HCT116 (cell line): ENCODE results near the gene ALKBH7. TPM values are rescaled to one million over a fixed set of nuclear protein-coding genes. Genes with fewer than 3 reads are reported as not detected.

Experiments used
- ATAC-seq: fragments of 200-7000 bp; cut with Tn5 transposase; 2 replicates; pipeline ENCODE4 v1.9.1; 2020; ENCODE audit warnings: mild to moderate bottlenecking, moderate library complexity
- BruUV-seq: library from RNA; stranded (reverse); fragments of 400-500 nt; replicated peaks from 2 replicates; lab custom pipeline; 2021; lab: Mats Ljungman, UMichigan
- CTCF ChIA-PET: fragments of 300-600 bp; sonication (Branson Sonifier 250); formaldehyde crosslinking; loops from one replicate; lab custom pipeline; 2021; ENCODE audit warnings: antibody characterized with exemption; lab: Charles Lee
- POLR2A ChIA-PET: fragments of 300-600, 350-600 bp; sonication (Branson Sonifier 250); formaldehyde crosslinking; loops from one replicate; lab custom pipeline; 2021; ENCODE audit warnings: antibody characterized with exemption; lab: Charles Lee
- RAD21 ChIA-PET, 2 experiments: fragments of 300-600 bp; sonication (Branson Sonifier 250); formaldehyde crosslinking; loops; one replicate each; lab custom pipeline; 2023; ENCODE audit warnings: low total read pairs in 2 of 2; ENCODE audit not compliant: uncharacterized antibody in 2 of 2, unreplicated experiment in 2 of 2, low non-redundant PET in 1 of 2; lab: Charles Lee
- DNase-seq: peaks from one replicate; pipeline ENCODE4 v3.0.0-alpha.2; 2010; ENCODE audit warnings: low read depth, low spot score
- H2AFZ ChIP-seq: fragments of 200-600 bp; shearing (Covaris generic), sonication (generic); 2 replicates; pipeline ENCODE4 v1.6.1; 2017; ENCODE audit warnings: low read depth, mixed run types, mixed read lengths, antibody characterized with exemption, low read length; ENCODE audit not compliant: poor library complexity, severe bottlenecking
- H3K27ac ChIP-seq: 2 replicates; pipeline ENCODE4 v1.5.1; 2012; ENCODE audit warnings: low read depth, low read length
- H3K27me3 ChIP-seq: fragments of 200-600 bp; sonication (generic); 2 replicates; pipeline ENCODE4 v1.6.1; 2016; ENCODE audit warnings: mixed run types, low read length, mixed read lengths; ENCODE audit not compliant: insufficient read depth
- H3K36me3 ChIP-seq, 2 experiments: fragments of 200-500 bp in 1 of 2; fragments of 200-600 bp in 1 of 2; sonication (Bioruptor generic) in 1 of 2; sonication (generic) in 1 of 2; 2 replicates each; pipeline versions ENCODE4 v1.5.1 to v1.6.1; 2014 to 2016; ENCODE audit warnings: low read length in 2 of 2, inconsistent platforms in 1 of 2, mixed read lengths in 1 of 2, mixed run types in 1 of 2; ENCODE audit not compliant: insufficient read depth in 2 of 2, control insufficient read depth in 1 of 2
- H3K4me1 ChIP-seq, 2 experiments: fragments of 200-600 bp in 1 of 2; sonication (generic) in 1 of 2; 2 replicates each; pipeline versions ENCODE4 v1.5.1 to v1.6.1; 2012 to 2017; ENCODE audit warnings: low read length in 2 of 2, inconsistent platforms in 1 of 2, mild to moderate bottlenecking in 1 of 2, mixed read lengths in 1 of 2, mixed run types in 1 of 2, moderate library complexity in 1 of 2; ENCODE audit not compliant: insufficient read depth in 2 of 2, control insufficient read depth in 1 of 2
- H3K4me2 ChIP-seq: fragments of 200-600 bp; sonication (generic); 2 replicates; pipeline ENCODE4 v1.6.1; 2017; ENCODE audit warnings: mixed run types, low read length, mixed read lengths
- H3K4me3 ChIP-seq, 2 experiments: fragments of 200-600 bp in 1 of 2; sonication (generic) in 1 of 2; replicated peaks in 1 of 2; 2 replicates each; pipeline ENCODE4 v1.5.1; 2011 to 2016; ENCODE audit warnings: low read length in 2 of 2, control low read depth in 1 of 2, low read depth in 1 of 2, mild to moderate bottlenecking in 1 of 2, mixed read lengths in 1 of 2, mixed run types in 1 of 2
- H3K79me2 ChIP-seq: fragments of 200-600 bp; sonication (generic); 2 replicates; pipeline ENCODE4 v1.6.1; 2017; ENCODE audit warnings: mild to moderate bottlenecking, mixed run types, low read length, moderate library complexity, mixed read lengths; ENCODE audit not compliant: insufficient read depth
- H3K9ac ChIP-seq: fragments of 200-600 bp; sonication (generic); 2 replicates; pipeline ENCODE4 v1.6.1; 2016; ENCODE audit warnings: low read length, mixed read lengths
- H3K9me2 ChIP-seq: fragments of 200-600 bp; sonication (generic), shearing (Covaris generic); 2 replicates; pipeline ENCODE4 v1.6.1; 2017; ENCODE audit warnings: mixed run types, mild to moderate bottlenecking, moderate library complexity; ENCODE audit not compliant: insufficient read depth
- H3K9me3 ChIP-seq, 2 experiments: fragments of 200-500 bp in 1 of 2; fragments of 200-600 bp in 1 of 2; sonication (Bioruptor generic) in 1 of 2; sonication (generic) in 1 of 2; 2 replicates each; pipeline ENCODE4 v1.6.1; 2014 to 2017; ENCODE audit warnings: low read length in 2 of 2, mixed read lengths in 2 of 2, inconsistent platforms in 1 of 2, low read depth in 1 of 2, mild to moderate bottlenecking in 1 of 2, mixed run types in 1 of 2, moderate library complexity in 1 of 2; ENCODE audit not compliant: control insufficient read depth in 1 of 2, insufficient read depth in 1 of 2
- H4K20me1 ChIP-seq: fragments of 200-600 bp; sonication (generic), shearing (Covaris generic); 2 replicates; pipeline ENCODE4 v1.6.1; 2017; ENCODE audit warnings: mixed run types, mild to moderate bottlenecking, moderate library complexity; ENCODE audit not compliant: insufficient read depth
- CBX3 ChIP-seq: IDR thresholded peaks from 2 replicates; pipeline ENCODE4 v1.6.1; 2012; ENCODE audit warnings: low read depth
- CTCF ChIP-seq, 3 experiments: fragments of 200-600 bp in 1 of 3; sonication (generic) in 1 of 3; IDR thresholded peaks in 2 of 3; conservative IDR thresholded peaks in 1 of 3; 2 replicates each; pipeline ENCODE4 v1.5.1; 2012 to 2017; ENCODE audit warnings: low read depth in 2 of 3, low read length in 2 of 3, antibody characterized with exemption in 1 of 3, borderline replicate concordance in 1 of 3, control low read depth in 1 of 3, mild to moderate bottlenecking in 1 of 3, mixed read lengths in 1 of 3, mixed run types in 1 of 3, moderate library complexity in 1 of 3; ENCODE audit not compliant: insufficient read depth in 1 of 3
- EGR1 ChIP-seq: IDR thresholded peaks from 2 replicates; pipeline ENCODE4 v1.6.1; 2012; ENCODE audit warnings: low read depth
- EZH2 ChIP-seq: fragments of 200-600 bp; sonication (generic); IDR thresholded peaks from 2 replicates; pipeline ENCODE4 v1.6.1; 2017; ENCODE audit warnings: antibody characterized with exemption, mixed run types
- FOSL1 ChIP-seq: IDR thresholded peaks from 2 replicates; pipeline ENCODE4 v1.6.1; 2012; ENCODE audit warnings: low read depth
- RAD21 ChIP-seq: IDR thresholded peaks from 2 replicates; pipeline ENCODE4 v1.6.1; 2012; ENCODE audit warnings: low read depth, mild to moderate bottlenecking
- SIN3A ChIP-seq: IDR thresholded peaks from 2 replicates; pipeline ENCODE4 v1.6.1; 2012; ENCODE audit warnings: low read depth
- SP1 ChIP-seq: IDR thresholded peaks from 2 replicates; pipeline ENCODE4 v1.6.1; 2012; ENCODE audit warnings: low read depth
- SRF ChIP-seq: IDR thresholded peaks from 2 replicates; pipeline ENCODE4 v1.6.1; 2012; ENCODE audit warnings: low read depth
- TCF7L2 ChIP-seq: IDR thresholded peaks from 2 replicates; pipeline ENCODE4 v1.7.0; 2011; ENCODE audit warnings: borderline replicate concordance, inconsistent platforms; ENCODE audit not compliant: insufficient read depth, insufficient read length; ENCODE audit errors: extremely low read depth
- YY1 ChIP-seq: IDR thresholded peaks from 2 replicates; pipeline ENCODE4 v1.6.1; 2011; ENCODE audit warnings: low read length, low read depth, moderate library complexity, mild to moderate bottlenecking; ENCODE audit not compliant: insufficient replicate concordance; ENCODE audit errors: extremely low read depth
- ZBTB33 ChIP-seq: IDR thresholded peaks from 2 replicates; pipeline ENCODE4 v1.6.1; 2011; ENCODE audit warnings: mild to moderate bottlenecking, low read length, moderate library complexity; ENCODE audit not compliant: insufficient replicate concordance; ENCODE audit errors: extremely low read depth
- ZFX ChIP-seq: fragments of 450-650 bp; IDR thresholded peaks from 2 replicates; pipeline ENCODE4 v1.6.1; 2017
- ZNF274 ChIP-seq: fragments of 200-500 bp; sonication (Bioruptor generic); IDR thresholded peaks from 2 replicates; pipeline ENCODE4 v1.6.1; 2014; ENCODE audit warnings: mild to moderate bottlenecking, low read depth, low read length, inconsistent platforms
- intact Hi-C: fragments of 100-400 bp; cut with micrococcal nuclease; formaldehyde crosslinking; loops from 2 replicates; pipeline ENCODE4 v1.10.0; 2022
- total RNA-seq: library from RNA; stranded (reverse); gene quantifications from one replicate; pipeline ENCODE4 v1.2.1, GENCODE V29; 2021; ENCODE audit not compliant: unreplicated experiment

The ALKBH7 gene
- total RNA-seq, 1 experiment from 2014 or later: 57.1 TPM

GRCh38 chr19:6374711-6375410 is 2.3 kb downstream of the ALKBH7 start:
- Histone ChIP-seq H3K9me3 (no peaks in the 10 kb centered on the region), H3K4me1 (peaks cover 5 to 16% of the 10 kb centered on the region in 2 experiments; a peak in 3 of 4 replicates), H3K9me2 (no peaks in the 10 kb centered on the region), H3K27ac (no peak overlapping the region; the same call in 1 of the 2 replicates), H3K9ac (no peak overlapping the region), H3K79me2 (no peaks in the 10 kb centered on the region), H3K4me3 (no peak overlapping the region), H4K20me1 (no peaks in the 10 kb centered on the region), H3K36me3 (peaks cover 2 to 4% of the 10 kb centered on the region in 2 experiments; a peak in 2 of 4 replicates), H2AFZ (no peak overlapping the region), H3K4me2 (no peak overlapping the region), H3K27me3 (no peaks in the 10 kb centered on the region)
- POLR2A ChIA-PET: no interaction called here
- DNase-seq (no peak), ATAC-seq (no peak)
- CTCF ChIA-PET: no interaction called here
- intact Hi-C loops: loop anchor here (5.0 kb wide), 1 partner anchor 362 kb away; the partner anchor contains the start of genes GPR108 and TRIP10
- TF ChIP-seq SP1 (no peak), EZH2 (no peak), FOSL1 (no peak), SRF (no peak), ZBTB33 (no peak), ZNF274 (no peak), EGR1 (no peak), TCF7L2 (no peak), CTCF (IDR thresholded peaks at IDR 0.05 in 2 of 3, conservative IDR thresholded peaks at IDR 0.05 in 1 of 3; ENCODE audit: borderline replicate concordance in 1 of 3, insufficient read depth in 1 of 3, low read depth in 2 of 3, low read length in 2 of 3) (no peak), SIN3A (no peak), CBX3 (no peak), YY1 (no peak), RAD21 (no peak), ZFX (no peak)
- RAD21 ChIA-PET: no interaction called here
- BruUV-seq: no TSS peak
